Measurements from ENCODE around the gene SPEN.

The SPEN gene

DNA sequence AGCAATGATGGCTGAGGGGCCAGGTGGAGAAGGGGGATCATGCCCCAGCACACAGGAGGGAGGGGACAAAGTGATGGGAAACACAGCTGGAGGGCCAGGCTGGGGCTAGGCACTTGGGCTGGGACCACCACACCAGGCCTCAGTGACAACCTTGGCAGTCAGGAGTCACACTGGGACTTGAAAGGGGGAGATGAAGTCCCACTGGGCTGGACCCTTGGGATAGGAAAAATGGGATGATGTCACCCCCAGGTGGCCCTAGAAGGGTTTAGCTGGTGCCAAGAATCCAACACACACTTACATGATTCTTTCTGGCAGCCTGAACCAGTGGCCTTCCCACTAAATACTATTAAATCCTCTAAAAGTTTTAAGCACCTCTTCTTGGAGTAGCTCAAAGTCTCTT, 111.3 kb downstream of the SPEN start:
- DNase-seq (ENCODE audit: low read depth, low spot score): no peak

DNA sequence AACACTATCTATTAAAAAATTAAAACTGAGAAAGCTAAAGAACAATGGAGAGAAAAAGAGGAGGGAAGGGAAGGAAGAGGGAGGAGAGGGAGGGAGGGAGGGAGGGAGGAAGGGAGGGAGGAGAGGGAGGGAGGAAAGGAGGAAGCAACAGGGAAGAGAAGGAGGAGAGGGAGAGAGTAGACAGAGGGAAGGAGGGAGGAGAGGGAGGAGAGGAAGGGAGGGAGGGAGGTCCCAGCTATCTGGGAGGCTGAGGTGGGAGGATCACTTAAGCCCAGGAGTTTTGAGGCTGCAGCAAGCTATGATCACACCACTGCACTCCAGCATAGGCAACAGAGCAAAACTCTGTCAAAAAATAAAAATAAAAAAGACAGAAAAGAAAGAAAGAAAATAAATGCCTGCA, 111.9 kb downstream of the SPEN start:
- DNase-seq (ENCODE audit: low read depth, low spot score): no peak

DNA sequence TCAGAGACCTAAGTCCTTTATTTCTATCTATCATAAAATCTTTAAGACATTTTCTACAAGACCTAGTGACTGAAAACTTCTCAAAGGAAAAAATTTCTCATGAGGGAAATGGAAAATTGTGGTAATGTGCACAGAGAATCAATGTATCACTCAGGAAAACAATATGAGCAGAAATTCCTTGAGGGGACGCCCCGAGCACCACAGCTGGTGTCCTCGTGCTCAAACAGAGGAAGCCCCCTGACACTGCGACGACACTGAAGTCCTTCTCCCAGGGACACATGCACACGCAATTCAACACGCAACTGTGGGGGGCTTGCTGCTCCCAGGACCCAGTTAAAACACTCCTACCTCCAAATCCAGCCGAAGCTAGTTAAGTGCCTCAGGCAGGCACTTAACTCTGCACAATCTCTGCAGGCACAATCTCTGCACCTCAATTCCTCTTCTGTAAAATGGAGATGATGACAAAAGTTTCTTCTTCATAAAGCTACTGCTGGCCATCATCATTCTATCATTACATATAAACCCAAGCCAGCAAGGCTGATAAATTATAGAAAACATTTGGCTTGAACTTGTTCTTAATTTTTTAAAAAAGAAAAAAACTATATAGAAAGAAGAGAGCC, 112.4 kb downstream of the SPEN start:
- no peak for DNase-seq (ENCODE audit: low read depth, low spot score)

DNA sequence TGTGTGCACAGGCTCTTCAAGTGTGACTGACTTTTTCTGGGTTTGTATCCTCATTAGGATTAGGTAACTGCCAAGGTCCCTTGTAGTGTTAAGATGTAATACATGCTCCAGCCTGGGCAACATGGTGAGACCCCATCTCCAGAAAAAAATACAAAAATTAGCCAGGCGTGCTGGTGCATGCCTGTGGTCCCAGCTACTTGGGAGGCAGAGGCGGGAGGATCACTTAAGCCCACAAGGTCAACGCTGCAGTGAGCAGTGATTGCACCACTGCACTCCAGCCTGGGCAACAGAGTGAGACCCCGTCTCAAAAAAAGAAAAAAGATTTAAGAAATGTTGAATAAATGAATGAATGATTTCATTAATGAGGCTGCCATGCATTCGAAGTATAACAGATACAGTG, 113.3 kb downstream of the SPEN start:
- no peak for DNase-seq (ENCODE audit: low read depth, low spot score)

DNA sequence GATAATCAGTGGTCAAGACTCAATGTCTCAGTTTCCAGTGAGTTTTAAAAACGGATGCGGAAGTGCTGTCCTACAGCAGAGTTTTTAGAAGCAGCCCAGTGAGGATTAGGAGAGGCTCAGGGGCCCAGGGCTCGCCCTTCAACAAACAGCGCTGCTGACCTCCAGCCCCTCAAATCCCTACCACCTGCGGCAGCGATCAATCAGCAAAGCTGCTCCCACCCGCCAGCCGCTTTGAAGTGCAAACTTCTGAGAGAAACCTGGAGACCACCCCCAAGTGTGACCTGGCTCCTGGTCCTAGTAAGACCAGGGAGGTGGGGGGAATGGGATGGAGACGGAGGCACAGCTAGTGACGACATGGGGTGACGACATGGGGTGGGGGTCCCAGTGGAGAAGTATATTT, 114.0 kb downstream of the SPEN start:
- no peak for DNase-seq (ENCODE audit: low read depth, low spot score)

DNA sequence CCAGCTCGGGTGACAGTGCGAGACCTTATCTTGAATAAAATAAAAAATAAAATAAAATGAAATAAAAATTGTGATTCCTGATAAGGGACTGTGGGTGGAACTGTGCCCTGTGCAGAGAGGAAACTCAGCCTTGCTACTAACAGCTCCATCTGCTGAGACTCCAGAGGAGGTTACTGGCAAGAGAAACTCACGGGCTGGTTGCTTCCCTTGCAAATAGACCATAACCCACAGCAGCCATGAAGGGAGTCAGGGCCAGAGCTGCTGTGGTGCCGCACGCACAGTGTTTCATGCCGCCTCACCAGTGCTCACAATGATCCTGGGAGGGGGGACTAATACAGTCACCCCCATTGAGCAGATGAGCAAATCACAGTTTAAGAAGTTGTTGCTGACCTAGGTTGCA, 114.7 kb downstream of the SPEN start:
- no peak for DNase-seq (ENCODE audit: low read depth, low spot score)

DNA sequence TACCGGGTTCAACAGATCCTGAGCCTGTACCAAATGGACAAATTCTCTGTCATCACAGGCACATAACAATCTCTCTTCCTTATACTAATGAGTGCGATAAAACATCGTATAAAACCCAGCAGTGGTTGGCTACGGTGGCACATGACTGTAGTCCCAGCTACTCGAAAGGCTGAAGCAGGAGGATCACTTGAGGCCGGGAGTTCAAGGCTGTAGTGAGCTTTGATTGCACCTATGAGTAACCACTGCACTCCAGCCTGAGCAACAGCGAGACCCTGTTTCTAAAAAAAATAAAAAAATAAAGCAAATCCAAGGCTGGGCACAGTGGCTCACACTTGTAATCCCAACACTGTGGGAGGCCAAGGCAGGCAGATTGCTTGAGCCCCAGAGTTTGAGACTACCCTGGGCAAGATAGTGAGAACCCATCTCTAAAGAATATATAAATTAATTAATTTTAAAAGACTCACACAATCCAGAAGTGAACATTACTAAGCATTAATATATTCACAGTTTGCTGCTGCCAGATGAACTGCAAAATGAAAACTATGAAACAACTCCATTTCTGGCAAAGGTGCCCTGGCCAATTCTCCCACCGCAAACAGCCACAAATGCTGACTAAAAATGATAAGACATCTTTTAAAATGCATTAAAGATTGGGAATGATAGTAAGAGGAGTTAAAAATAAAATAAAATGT, 115.3 kb downstream of the SPEN start:
- no peak for DNase-seq (ENCODE audit: low read depth, low spot score)

DNA sequence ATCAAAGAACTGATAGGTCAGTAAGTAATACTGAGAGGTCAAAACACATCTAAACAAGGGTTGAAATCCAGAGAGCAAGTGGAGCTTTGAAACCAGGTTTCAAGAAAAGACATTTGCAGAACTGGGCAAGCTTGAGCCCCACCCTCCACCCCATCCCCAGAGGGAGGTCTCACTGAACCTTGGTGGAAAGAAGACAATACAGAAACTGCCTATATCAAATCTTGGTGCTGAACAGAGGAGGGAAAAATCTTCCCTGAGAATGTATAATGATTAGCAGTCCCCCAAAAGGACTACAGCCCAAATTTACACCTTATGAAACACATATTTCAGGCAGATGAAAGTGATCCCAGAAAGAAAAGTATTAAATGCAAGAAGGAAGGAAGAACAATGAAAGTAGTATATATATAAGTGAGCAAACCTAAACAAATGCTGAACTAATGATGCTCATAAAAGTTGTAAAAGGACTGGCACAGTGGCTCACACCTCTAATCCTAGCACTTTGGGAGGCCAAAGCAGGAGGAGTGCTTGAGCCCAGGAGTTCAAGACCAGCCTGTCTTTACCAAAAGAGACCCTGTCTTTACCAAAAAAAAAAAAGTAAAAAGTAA, 116.0 kb downstream of the SPEN start:
- DNase-seq (ENCODE audit: low read depth, low spot score): no peak

DNA sequence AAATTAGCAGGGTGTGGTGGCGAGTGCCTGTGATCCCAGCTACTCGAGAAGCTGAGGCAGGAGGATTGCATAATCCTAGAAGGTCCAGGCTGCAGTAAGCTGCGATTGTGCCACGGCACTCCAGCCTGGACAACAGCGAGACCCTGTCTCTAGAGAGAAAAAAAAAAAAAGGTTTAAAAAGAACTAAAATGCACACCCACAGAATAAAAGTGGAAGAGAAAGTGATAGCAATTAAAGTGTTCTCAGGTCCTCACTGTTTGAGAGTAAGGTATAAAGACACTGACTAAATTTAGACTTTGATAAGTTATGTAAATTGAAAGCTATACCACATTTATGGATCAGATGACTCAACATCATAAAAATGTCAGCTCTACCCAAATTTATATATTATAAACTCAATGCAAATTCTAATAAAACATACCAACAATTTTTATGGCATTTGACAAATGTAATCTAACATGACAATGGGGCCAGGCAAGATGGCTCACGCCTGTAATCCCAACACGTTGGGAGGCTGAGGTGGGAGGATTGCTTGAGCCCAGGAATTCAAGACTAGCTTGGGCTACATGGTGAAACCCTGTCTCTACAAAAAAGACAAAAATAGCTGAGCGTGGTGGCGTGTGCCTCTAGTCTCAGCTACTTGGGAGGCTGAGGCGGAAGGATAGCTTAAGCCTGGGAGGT, 116.6 kb downstream of the SPEN start:
- no peak for DNase-seq (ENCODE audit: low read depth, low spot score)

DNA sequence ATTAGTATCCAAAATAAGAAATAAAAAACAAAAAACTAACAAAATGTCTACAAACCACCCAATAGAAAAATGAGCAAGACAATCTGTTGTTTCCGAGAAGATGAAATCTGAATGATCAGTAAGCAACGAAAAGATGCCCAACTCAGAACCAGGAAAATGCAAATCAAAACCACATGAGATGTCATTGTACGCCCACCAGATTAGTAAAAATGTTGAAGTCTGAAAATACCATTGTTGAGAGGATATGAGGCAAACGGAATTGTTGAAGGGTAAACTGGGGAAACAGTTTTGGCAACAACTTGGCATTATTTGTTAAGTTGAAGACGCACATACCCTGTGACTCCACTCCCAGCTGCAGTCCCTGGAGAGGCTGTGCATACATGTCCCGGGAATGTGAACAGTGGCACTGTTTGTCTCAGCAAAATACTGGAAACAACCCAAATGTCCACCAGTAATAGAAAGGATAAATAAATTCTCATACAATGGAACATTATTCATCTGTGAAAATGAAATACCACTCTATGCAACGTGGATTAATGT, 117.8 kb downstream of the SPEN start:
- DNase-seq (ENCODE audit: low read depth, low spot score): no peak

DNA sequence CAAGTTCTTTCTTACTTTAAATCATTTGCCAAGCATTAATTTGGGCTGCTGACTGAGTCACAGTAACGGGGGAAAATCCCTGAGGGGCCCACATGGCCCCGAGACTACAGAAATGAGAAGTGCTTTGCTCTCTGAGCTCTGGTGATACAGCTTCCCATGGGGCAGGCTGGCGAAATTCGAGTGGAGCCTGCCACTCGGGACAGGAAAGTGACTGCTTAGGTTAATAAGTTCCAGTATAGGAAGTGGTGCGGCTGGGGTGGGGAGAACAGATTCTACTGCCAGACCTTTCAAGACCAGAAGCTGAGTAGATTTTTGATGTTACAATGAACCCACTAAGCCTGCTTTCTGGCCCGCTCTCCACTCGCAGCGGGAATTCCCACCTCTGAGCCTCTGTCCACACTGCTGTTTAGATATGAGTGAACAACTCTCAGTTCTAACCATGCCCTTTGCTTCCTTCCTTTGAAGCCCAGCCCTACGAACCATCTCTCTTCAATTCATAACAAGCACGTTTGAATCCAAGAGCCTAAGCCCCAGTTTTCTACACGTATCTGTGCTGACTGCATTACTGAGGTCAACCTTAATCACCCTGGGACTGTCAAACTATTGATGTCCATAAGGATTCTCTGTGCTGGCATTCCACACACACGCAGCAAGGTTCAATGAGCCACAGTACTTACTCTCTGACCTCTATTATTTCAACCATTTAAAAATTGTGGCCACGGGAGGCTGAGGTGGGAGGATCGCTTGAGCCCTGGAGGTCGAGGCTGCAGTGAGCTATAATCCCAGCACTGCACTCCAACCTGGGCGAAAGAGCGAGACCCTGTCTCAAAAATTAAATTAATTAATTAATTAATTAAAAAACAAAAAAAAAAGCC, 118.8 kb downstream of the SPEN start:
- no peak for DNase-seq (ENCODE audit: low read depth, low spot score)

DNA sequence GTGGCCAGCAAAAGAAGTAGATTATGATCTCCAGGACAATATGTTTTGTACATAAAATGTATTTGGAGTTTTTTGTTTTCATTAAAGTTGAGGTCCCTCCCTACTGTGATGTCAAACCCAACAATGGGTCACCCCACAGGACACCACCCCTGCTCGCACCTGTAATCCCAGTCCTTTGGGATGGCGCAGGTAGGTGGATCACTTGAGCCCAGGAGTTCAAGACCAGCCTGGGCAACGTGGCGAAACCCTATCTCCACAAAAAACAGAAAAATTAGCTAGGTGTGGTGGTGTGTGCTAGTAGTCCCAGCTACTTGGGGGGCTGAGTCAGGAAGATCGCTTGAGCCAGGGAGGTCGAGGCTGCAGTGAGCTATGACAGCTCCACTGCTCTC, 119.4 kb downstream of the SPEN start:
- no peak for DNase-seq (ENCODE audit: low read depth, low spot score)

DNA sequence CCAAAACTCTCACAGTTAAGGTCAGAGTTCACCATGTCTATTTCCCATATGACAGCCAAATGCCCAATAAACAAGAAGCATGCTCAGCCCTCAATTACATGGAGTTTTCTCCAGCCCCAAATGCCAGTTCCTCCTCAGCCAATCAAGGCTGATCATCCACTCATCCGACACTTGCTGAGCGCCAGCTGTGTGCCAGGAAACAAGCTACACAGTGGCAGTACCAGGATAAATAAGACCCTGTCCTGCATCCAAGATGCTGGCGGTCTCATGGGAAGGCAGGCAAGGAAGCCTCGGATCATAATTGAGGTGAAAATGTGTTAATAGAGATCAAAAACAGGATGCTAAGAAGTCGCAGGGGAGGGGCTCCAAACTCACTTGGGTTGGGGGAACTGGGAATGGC, 120.7 kb downstream of the SPEN start:
- no peak for DNase-seq (ENCODE audit: low read depth, low spot score)

DNA sequence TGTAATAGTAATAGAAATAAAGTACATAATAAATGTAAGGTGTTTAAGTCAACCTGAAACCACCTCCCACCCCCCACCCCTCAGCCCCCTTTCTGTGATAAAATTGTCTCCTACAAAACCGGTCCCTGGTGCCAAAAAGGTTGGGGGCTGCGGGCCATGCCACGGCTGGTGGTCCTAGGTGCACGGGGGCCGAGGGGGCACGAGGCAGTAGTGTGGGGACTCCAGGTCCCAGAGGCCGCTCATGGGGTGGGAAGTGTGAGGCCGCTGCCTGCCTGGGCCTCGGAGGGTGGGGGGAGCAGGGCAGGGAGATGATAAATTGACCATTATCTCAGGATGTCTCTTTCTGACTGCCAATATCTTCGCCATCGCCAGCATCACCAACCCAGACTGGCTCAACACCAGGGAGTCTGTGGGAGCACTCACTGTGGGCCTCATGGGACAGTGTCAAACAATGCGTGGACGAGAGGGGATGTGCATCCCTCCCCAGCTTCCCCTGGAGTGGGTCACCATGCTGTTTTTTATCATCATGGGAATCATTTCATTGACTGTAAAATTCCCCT, 121.9 kb downstream of the SPEN start:
- DNase-seq (ENCODE audit: low read depth, low spot score): no peak

DNA sequence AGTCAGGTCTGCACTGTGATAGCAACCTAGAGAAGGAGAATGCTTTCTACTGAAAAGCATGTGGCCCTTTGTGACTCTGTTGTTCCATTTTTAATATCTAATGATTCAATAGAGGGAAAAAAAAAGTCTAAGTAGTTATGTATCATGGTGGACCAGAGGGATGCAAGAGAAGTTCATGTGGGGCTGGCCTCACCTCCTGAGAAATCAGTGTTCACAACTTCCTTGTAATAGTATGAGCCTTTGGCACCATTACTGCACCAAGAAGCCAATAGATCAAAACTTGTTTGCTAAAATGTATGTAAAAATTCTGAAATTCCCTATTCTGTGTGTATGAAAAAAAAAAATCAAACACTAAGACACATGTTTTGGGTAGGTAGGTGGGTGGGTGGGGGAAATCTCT, 123.4 kb downstream of the SPEN start:
- DNase-seq (ENCODE audit: low read depth, low spot score): no peak

DNA sequence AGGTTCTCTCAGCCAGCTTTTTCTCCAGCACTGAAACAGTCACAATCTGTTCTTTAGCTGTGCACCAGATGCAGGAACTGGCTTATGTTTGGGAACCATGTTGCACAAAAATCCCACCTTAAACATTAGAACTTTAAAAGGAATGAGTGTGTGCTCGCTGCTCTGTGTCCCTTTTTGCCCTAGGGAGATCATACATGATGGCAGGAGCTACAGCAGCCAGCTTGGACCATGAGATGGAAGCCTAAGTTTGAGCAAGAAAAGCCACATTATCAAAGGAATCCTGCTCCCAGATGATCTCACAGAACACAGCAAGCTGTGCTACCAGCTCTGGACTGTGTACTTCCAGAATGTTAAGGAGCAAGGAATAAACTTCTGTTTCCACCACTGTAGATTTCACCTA, 124.9 kb downstream of the SPEN start:
- no peak for DNase-seq (ENCODE audit: low read depth, low spot score)

DNA sequence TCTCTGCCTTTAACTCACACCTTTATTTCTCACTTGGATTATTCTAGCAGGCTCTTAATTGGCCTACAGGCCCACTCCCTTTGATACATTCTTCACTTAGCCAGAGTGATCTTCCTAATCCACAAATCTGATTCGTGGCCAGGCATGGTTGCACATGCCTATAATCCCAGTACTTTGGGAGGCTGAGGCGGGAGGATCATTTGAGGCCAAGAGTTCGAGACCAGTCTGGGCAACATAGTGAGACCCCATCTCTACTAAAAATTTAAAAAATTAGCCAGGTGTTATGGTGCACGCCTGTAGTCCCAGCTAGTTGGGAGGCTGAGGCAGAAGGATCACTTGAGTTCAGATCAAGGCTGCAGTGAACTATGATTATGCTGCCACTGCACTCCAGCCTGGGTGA, 126.3 kb downstream of the SPEN start:
- no peak for DNase-seq (ENCODE audit: low read depth, low spot score)

DNA sequence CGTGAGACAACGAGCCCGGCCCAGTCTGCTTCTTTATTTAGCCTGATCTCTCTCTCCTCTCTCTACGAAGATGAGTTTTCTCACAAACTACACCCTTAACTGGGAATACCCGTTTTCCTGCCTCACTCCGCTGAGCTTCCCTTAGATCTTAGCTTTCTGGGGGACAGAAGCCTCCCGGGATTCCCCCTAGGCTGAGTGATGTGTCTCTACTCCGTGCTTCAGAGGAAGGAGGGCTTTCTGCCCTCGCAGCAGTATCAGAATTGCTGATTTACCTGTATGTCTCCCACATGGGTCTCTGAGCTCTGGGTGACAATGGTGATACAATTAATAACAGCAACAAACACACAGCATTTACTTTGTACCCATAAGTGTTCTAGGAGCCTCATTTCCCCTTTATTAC, 127.3 kb downstream of the SPEN start:
- no peak for DNase-seq (ENCODE audit: low read depth, low spot score)

DNA sequence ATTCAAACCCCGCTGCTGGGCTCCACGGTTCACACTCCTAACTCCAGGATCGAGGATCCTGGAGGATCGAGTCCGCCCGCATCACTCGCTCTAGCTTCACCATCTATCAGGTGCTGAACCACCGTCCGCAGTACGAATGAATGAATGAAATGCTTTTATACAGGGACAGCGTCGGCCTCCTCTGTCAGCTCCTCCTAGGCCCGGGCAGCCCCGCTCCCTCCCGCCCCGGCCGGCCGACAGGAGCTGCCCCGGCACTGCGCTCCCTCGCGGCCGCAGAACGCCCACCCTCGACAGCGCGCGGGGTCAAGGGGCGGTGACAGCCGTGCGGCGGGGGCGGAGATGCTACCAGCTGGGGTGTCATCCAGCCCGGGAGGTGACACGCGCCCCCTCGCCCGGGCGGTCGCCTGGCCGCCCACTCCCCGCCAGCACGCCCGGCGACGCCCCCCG, 127.9 kb downstream of the SPEN start:
- DNase-seq (ENCODE audit: low read depth, low spot score): no peak

DNA sequence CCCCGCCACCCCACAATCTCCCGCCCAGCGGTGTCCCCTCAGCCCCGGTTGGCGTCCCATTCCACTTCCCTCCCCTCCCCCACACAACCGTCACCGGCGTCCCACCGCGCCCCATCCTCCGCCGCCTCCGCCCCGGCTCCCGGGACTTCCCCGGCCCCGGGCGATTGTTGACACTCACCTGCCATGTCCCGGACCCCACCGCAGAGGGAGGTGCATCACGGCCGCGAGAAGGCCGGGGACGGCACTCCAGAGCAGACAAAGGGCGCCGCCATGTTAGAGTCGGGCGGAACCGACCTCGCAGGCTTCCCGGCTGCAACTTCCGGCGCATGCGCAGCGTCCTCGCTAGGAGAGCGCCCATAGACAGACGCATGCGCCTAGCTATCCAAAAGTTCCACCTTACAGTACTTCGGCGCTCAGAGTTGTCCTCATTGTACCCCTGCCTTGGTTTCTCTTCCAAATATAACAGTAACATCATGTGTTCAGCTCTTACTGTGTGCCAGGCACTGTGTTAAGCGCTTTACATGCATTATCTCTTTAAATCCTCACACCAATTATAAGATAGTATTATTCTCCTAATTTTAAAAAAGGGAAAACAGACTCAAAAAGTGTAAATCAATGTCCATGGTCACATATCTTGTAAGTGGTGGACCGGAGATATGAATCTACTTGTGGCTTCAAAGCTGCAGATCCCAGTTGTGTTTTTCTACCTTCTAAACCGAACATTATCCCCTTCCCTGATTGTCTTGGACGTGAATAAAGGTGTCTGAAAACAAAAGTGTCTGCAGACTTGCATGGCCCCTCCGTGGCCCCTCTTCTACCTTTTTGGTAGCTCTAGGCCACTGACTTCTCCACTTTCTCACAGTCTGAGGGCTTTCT, 128.5 kb downstream of the SPEN start, which contains the start of gene ZBTB17:
Gene ZBTB17 (minus strand): TSS at position 297 of the 876 bp plus-strand sequence. CDS start 27,606 bp downstream, outside the sequence.
- DNase-seq (ENCODE audit: low read depth, low spot score): peak; percentile 83
